Measurements from ENCODE around the gene CASP6.

Gene CASP6

GRCh38 chr4:109730619-109731545 lies 27.6 kb upstream of the CASP6 start:
- DNase-seq (ENCODE audit: low read depth): peak; percentile 11
- H3K4me3 ChIP-seq (ENCODE audit: control insufficient read depth, low read depth, low read length): peak overlapping the region; percentile 92
- TF ChIP-seq CTCF (conservative IDR thresholded peaks at IDR 0.05; ENCODE audit: control insufficient read depth, insufficient read depth, low read depth, low read length): no peak

- peak; percentile 46 for DNase-seq (ENCODE audit: low read depth)
- H3K4me3 ChIP-seq (ENCODE audit: control insufficient read depth, low read depth, low read length): peak within 1 kb of the TSS; percentile 92
- TF ChIP-seq CTCF (conservative IDR thresholded peaks at IDR 0.05; ENCODE audit: control insufficient read depth, insufficient read depth, low read depth, low read length): no peak
Observed at GRCh38 chr4:109729718-109730618, 26.7 kb upstream of the CASP6 start, which contains the start of gene PLA2G12A. TSS of gene PLA2G12A (minus strand) at chr4:109730070. CDS start at chr4:109729809, 261 bp downstream.

- DNase-seq (ENCODE audit: low read depth): no peak
- TF ChIP-seq CTCF (conservative IDR thresholded peaks at IDR 0.05; ENCODE audit: control insufficient read depth, insufficient read depth, low read depth, low read length): no peak
Observed at GRCh38 chr4:109729117-109729717, 26.0 kb upstream of the CASP6 start.

GRCh38 chr4:109728385-109728784 lies 25.1 kb upstream of the CASP6 start:
- TF ChIP-seq CTCF (conservative IDR thresholded peaks at IDR 0.05; ENCODE audit: control insufficient read depth, insufficient read depth, low read depth, low read length): no peak
- DNase-seq (ENCODE audit: low read depth): no peak
- no peak overlapping the region for H3K4me3 ChIP-seq (ENCODE audit: control insufficient read depth, low read depth, low read length)

More at GRCh38 chr4:109729117-109729717, 26.0 kb upstream of the CASP6 start:
- peak overlapping the region; percentile 92 for H3K4me3 ChIP-seq (ENCODE audit: control insufficient read depth, low read depth, low read length)

GRCh38 chr4:109723110-109723509 lies 19.9 kb upstream of the CASP6 start:
- no peak overlapping the region for H3K4me3 ChIP-seq (ENCODE audit: control insufficient read depth, low read depth, low read length)
- no peak for TF ChIP-seq CTCF (conservative IDR thresholded peaks at IDR 0.05; ENCODE audit: control insufficient read depth, insufficient read depth, low read depth, low read length)

GRCh38 chr4:109722357-109722756 lies 19.1 kb upstream of the CASP6 start:
- TF ChIP-seq CTCF (conservative IDR thresholded peaks at IDR 0.05; ENCODE audit: control insufficient read depth, insufficient read depth, low read depth, low read length): no peak
- no peak overlapping the region for H3K4me3 ChIP-seq (ENCODE audit: control insufficient read depth, low read depth, low read length)
- no peak for DNase-seq (ENCODE audit: low read depth)

More at GRCh38 chr4:109723110-109723509, 19.9 kb upstream of the CASP6 start:
- DNase-seq (ENCODE audit: low read depth): no peak

Measured in fibroblast of mammary gland (primary cell).